ENCODE measurements around the gene ITPR1. TPM values are rescaled to one million over a fixed set of nuclear protein-coding genes. Genes with fewer than 3 reads are reported as not detected.

ITPR1 gene
- total and polyA plus RNA-seq, 2 of the 4 experiments (the other 2 are of a cell fraction) = 1.8 to 5.7 TPM

DNA sequence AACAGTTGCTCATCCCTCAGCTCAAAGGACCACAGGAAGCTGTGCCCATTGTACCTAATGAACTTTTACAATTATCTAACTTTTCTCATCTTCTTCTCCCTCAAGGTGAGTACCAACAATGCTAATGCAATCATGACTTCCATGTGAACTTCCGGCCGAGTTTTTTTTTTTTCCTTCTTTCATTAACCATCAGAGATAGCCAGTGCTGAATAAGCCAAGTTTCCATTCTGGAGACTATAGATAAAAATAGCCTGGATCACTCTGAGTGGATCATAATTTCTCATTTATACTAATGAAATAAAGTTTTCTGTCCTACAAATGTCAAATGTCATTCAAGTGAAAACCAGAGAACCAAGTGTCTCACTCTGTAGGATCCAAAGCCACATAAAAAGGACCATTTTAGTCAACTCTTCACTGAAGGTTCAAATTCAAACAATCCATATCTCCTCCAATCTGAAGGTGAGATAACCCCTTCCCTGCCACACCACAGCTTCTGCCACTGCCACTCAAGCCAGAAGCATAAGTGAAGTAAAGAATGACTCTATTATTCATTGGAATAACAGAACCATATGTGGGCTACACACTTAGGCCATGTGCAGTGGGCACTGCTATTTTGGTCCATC lies 31.6 kb upstream of the ITPR1 start:
- POLR2A ChIA-PET (ENCODE audit: unreplicated experiment) = no interaction called here

More for the DNA sequence above, 31.6 kb upstream of the ITPR1 start:
- H2AFZ ChIP-seq (replicated peaks; ENCODE audit: low read length, poor library complexity) = no peak overlapping the region
- H2BK5ac ChIP-seq (ENCODE audit: low read depth, low read length, poor library complexity, severe bottlenecking) = no peak overlapping the region
- H2BK20ac ChIP-seq (ENCODE audit: low read depth, low read length) = no peak overlapping the region
- ATAC-seq (ENCODE audit: low read depth) (no peak), DNase-seq (no peak)
- H3K23ac ChIP-seq (ENCODE audit: low read depth, low read length) = no peak overlapping the region
- H3K4me3 ChIP-seq (ENCODE audit: insufficient read depth, low read depth, low read length) = no peak overlapping the region
- no TSS peak for BruUV-seq (replicated peaks)
- intact Hi-C loops (cut with micrococcal nuclease) = no loop called here
- CTCF ChIA-PET = interaction anchor here (0.6 to 1.2 kb wide), 2 partner anchors 9 to 12 kb away, joined by 3 to 4 read pairs; no protein-coding TSS in a partner anchor
- dilution Hi-C loops (cut with HindIII; ENCODE audit: low sequenced_read_pairs, unreplicated experiment) = no loop called here
- in situ Hi-C loops (cut with MboI; ENCODE audit: low sequenced_read_pairs) = no loop called here
- no peak overlapping the region for H4K5ac ChIP-seq (ENCODE audit: low read depth, low read length)
- H3K18ac ChIP-seq (ENCODE audit: low read depth, low read length) = no peak overlapping the region
- H2BK15ac ChIP-seq (ENCODE audit: low read depth, low read length) = no peak overlapping the region
- no peak for TF ChIP-seq CEBPB (IDR thresholded peaks at IDR 0.05; ENCODE audit: low read depth, low read length)
- TF ChIP-seq, protein P1, sequence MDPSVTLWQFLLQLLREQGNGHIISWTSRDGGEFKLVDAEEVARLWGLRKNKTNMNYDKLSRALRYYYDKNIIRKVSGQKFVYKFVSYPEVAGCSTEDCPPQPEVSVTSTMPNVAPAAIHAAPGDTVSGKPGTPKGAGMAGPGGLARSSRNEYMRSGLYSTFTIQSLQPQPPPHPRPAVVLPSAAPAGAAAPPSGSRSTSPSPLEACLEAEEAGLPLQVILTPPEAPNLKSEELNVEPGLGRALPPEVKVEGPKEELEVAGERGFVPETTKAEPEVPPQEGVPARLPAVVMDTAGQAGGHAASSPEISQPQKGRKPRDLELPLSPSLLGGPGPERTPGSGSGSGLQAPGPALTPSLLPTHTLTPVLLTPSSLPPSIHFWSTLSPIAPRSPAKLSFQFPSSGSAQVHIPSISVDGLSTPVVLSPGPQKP (IDR thresholded peaks at IDR 0.05; ENCODE audit: borderline replicate concordance, low read depth, low read length) = no peak
- TF ChIP-seq, protein P2, sequence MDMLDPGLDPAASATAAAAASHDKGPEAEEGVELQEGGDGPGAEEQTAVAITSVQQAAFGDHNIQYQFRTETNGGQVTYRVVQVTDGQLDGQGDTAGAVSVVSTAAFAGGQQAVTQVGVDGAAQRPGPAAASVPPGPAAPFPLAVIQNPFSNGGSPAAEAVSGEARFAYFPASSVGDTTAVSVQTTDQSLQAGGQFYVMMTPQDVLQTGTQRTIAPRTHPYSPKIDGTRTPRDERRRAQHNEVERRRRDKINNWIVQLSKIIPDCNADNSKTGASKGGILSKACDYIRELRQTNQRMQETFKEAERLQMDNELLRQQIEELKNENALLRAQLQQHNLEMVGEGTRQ (IDR thresholded peaks at IDR 0.05; ENCODE audit: low read depth, low read length) = no peak
- TF ChIP-seq MAZ (IDR thresholded peaks at IDR 0.05; ENCODE audit: borderline replicate concordance, low read depth, low read length) = no peak
- TF ChIP-seq RCOR1 (IDR thresholded peaks at IDR 0.05; ENCODE audit: insufficient replicate concordance, low read length) = no peak
- TF ChIP-seq RFX5 (IDR thresholded peaks at IDR 0.05; ENCODE audit: low read depth, low read length) = no peak
- no peak for TF ChIP-seq FOS (IDR thresholded peaks at IDR 0.05; ENCODE audit: low read depth, low read length)
- no peaks in the 10 kb centered on the region for H3K9me1 ChIP-seq (ENCODE audit: insufficient read depth, low read length)
- no peak overlapping the region for H3K14ac ChIP-seq (replicated peaks; ENCODE audit: low read depth, low read length)
- no CpG with 5 or more reads among the region's 2 CpGs for WGBS, 2 experiments (ENCODE audit: extremely low coverage in 2 of 2, insufficient read length in 1 of 2)
- no peak overlapping the region for H3K9ac ChIP-seq (ENCODE audit: low read depth, low read length)
- H4K91ac ChIP-seq (ENCODE audit: insufficient read depth, low read depth, low read length) = no peak overlapping the region
- H2AK5ac ChIP-seq (ENCODE audit: low read depth, low read length) = no peak overlapping the region
- no peak overlapping the region for H3K4ac ChIP-seq (ENCODE audit: low read depth, low read length)
- no peak overlapping the region for H2AK9ac ChIP-seq (replicated peaks; ENCODE audit: low read depth, low read length, poor library complexity)
- H4K8ac ChIP-seq (ENCODE audit: low read depth in 2 of 2, low read length in 2 of 2) = no peak overlapping the region
- H2BK120ac ChIP-seq (ENCODE audit: low read depth, low read length) = no peak overlapping the region
- H3K27me3 ChIP-seq (ENCODE audit: control insufficient read depth, insufficient read depth, low read length) = no peaks in the 10 kb centered on the region
- no peak overlapping the region for H3K56ac ChIP-seq (ENCODE audit: extremely low read depth, insufficient read depth, low read length)
- peaks cover 4 to 6% of the 10 kb centered on the region in 2 experiments for H3K79me1 ChIP-seq (ENCODE audit: low read depth in 1 of 2, low read length in 2 of 2)
- no peaks in the 10 kb centered on the region for H3K4me1 ChIP-seq (ENCODE audit: control insufficient read depth, insufficient read depth, low read length)
- H3K27ac ChIP-seq (ENCODE audit: insufficient read depth, low read length) = no peak overlapping the region
- no peaks in the 10 kb centered on the region for H3K36me3 ChIP-seq (ENCODE audit: control insufficient read depth, insufficient read depth, low read length)
- no peak overlapping the region for H3K4me2 ChIP-seq (ENCODE audit: low read depth, low read length)
- H3K9me3 ChIP-seq (ENCODE audit: control insufficient read depth, insufficient read depth, low read length) = no peaks in the 10 kb centered on the region
- no peaks in the 10 kb centered on the region for H4K20me1 ChIP-seq (ENCODE audit: insufficient read depth, low read length)
